Endothelial cell of umbilical vein (primary cell): Measurements from ENCODE around the gene LMLN.

Experiments used
- CTCF ChIP-seq, 2 donors: IDR thresholded peaks; 1 replicate in 1 of 2; 2 replicates in 1 of 2; pipeline ENCODE4 v1.5.1; 2011; ENCODE audit warnings: low read length in 2 of 2, mild to moderate bottlenecking in 2 of 2, moderate library complexity in 2 of 2, control low read depth in 1 of 2, inconsistent platforms in 1 of 2, low read depth in 1 of 2; ENCODE audit not compliant: insufficient read depth in 1 of 2; ENCODE audit errors: extremely low read depth in 1 of 2
- EZH2 ChIP-seq: IDR thresholded peaks from 2 replicates; pipeline ENCODE4 v1.6.1; 2012; ENCODE audit warnings: borderline replicate concordance, low read depth, mild to moderate bottlenecking, moderate library complexity, low read length, inconsistent platforms; ENCODE audit not compliant: severe bottlenecking
- JUN ChIP-seq: IDR thresholded peaks from 2 replicates; pipeline ENCODE4 v1.6.1; 2011; ENCODE audit warnings: borderline replicate concordance, low read depth; ENCODE audit not compliant: insufficient read length, insufficient read depth
- MAX ChIP-seq: IDR thresholded peaks from 2 replicates; pipeline ENCODE4 v1.6.1; 2011; ENCODE audit not compliant: insufficient read depth, insufficient read length
- POLR2A ChIP-seq: IDR thresholded peaks from 2 replicates; pipeline ENCODE4 v1.6.1; 2012; ENCODE audit warnings: low read depth, mild to moderate bottlenecking, control low read depth, low read length
- POLR2AphosphoS5 ChIP-seq: IDR thresholded peaks from 2 replicates; pipeline ENCODE4 v1.6.1; 2012; ENCODE audit warnings: low read depth, mild to moderate bottlenecking, control low read depth, low read length, moderate library complexity; ENCODE audit not compliant: insufficient read depth

- TF ChIP-seq JUN (no peak), CTCF (IDR thresholded peaks at IDR 0.05; ENCODE audit: extremely low read depth in 1 of 2, insufficient read depth in 1 of 2, low read depth in 1 of 2, low read length in 2 of 2) (no peak), EZH2 (no peak), POLR2A (no peak), POLR2AphosphoS5 (no peak), MAX (no peak)
These were observed 10.6 kb downstream of the LMLN start for GRCh38 chr3:197970588-197970987.
